ENCODE measurements around the gene ANKRD27.
"Not testable (repeated sequence)": the region's sequence is repeated elsewhere in the genome, so short reads cannot be mapped to it uniquely, and the experiment has no call there.

Gene ANKRD27

GRCh38 chr19:32576790-32577189 lies 98.2 kb downstream of the ANKRD27 start:
- peaks cover 5% of the 10 kb centered on the region for H3K4me1 Mint-ChIP-seq
- no peaks in the 10 kb centered on the region for H3K36me3 Mint-ChIP-seq
- peaks cover 17% of the 10 kb centered on the region for H3K27me3 Mint-ChIP-seq
- ATAC-seq = no peak
- H3K9me3 Mint-ChIP-seq = no peaks in the 10 kb centered on the region
- H3K4me3 Mint-ChIP-seq = no peak overlapping the region
- H3K27ac Mint-ChIP-seq = no peak overlapping the region

GRCh38 chr19:32573492-32573794 lies 101.5 kb downstream of the ANKRD27 start:
- Mint-ChIP-seq H3K4me3 (no peak overlapping the region), H3K36me3 (no peaks in the 10 kb centered on the region), H3K27me3 (peaks cover 29% of the 10 kb centered on the region), H3K27ac (no peak overlapping the region), H3K9me3 (no peaks in the 10 kb centered on the region), H3K4me1 (no peaks in the 10 kb centered on the region)
- ATAC-seq = no peak

GRCh38 chr19:32572700-32573491 lies 102.1 kb downstream of the ANKRD27 start:
- peaks cover 32% of the 10 kb centered on the region for H3K27me3 Mint-ChIP-seq
- not testable (repeated sequence) for H3K4me1 Mint-ChIP-seq, ATAC-seq, H3K4me3 Mint-ChIP-seq, H3K9me3 Mint-ChIP-seq, H3K27ac Mint-ChIP-seq, H3K36me3 Mint-ChIP-seq

GRCh38 chr19:32571471-32572075 lies 103.4 kb downstream of the ANKRD27 start:
- H3K4me3 Mint-ChIP-seq, H3K27ac Mint-ChIP-seq, ATAC-seq, H3K4me1 Mint-ChIP-seq, H3K9me3 Mint-ChIP-seq, H3K36me3 Mint-ChIP-seq: not testable (repeated sequence)
- peaks cover 40% of the 10 kb centered on the region for H3K27me3 Mint-ChIP-seq

- ATAC-seq = no peak
- Mint-ChIP-seq H3K36me3 (no peaks in the 10 kb centered on the region), H3K9me3 (no peaks in the 10 kb centered on the region), H3K27ac (no peak overlapping the region), H3K4me1 (no peaks in the 10 kb centered on the region), H3K27me3 (peaks cover 40% of the 10 kb centered on the region), H3K4me3 (no peak overlapping the region)
Observed at GRCh38 chr19:32570081-32570785, 104.7 kb downstream of the ANKRD27 start.

GRCh38 chr19:32567486-32567885 lies 107.5 kb downstream of the ANKRD27 start:
- Mint-ChIP-seq H3K4me3 (no peak overlapping the region), H3K4me1 (no peaks in the 10 kb centered on the region), H3K36me3 (no peaks in the 10 kb centered on the region), H3K27ac (no peak overlapping the region), H3K9me3 (no peaks in the 10 kb centered on the region), H3K27me3 (peaks cover 25% of the 10 kb centered on the region)
- no peak for ATAC-seq

- H3K4me1 Mint-ChIP-seq = no peaks in the 10 kb centered on the region
- H3K4me3 Mint-ChIP-seq = no peak overlapping the region
- H3K9me3 Mint-ChIP-seq = no peaks in the 10 kb centered on the region
- no peaks in the 10 kb centered on the region for H3K36me3 Mint-ChIP-seq
- ATAC-seq = no peak
- peaks cover 23% of the 10 kb centered on the region for H3K27me3 Mint-ChIP-seq
- H3K27ac Mint-ChIP-seq = no peak overlapping the region
Observed at GRCh38 chr19:32566246-32566830, 108.6 kb downstream of the ANKRD27 start.

GRCh38 chr19:32563761-32564160 lies 111.2 kb downstream of the ANKRD27 start:
- no peak overlapping the region for H3K27ac Mint-ChIP-seq
- no peak overlapping the region for H3K4me3 Mint-ChIP-seq
- no peaks in the 10 kb centered on the region for H3K4me1 Mint-ChIP-seq
- no peak for ATAC-seq
- no peaks in the 10 kb centered on the region for H3K36me3 Mint-ChIP-seq
- H3K27me3 Mint-ChIP-seq = peaks cover 33% of the 10 kb centered on the region
- no peaks in the 10 kb centered on the region for H3K9me3 Mint-ChIP-seq

- no peak for ATAC-seq
- Mint-ChIP-seq H3K36me3 (no peaks in the 10 kb centered on the region), H3K27me3 (peaks cover 24% of the 10 kb centered on the region), H3K27ac (no peak overlapping the region), H3K9me3 (no peaks in the 10 kb centered on the region), H3K4me3 (no peak overlapping the region), H3K4me1 (no peaks in the 10 kb centered on the region)
Observed at GRCh38 chr19:32558607-32559228, 116.3 kb downstream of the ANKRD27 start.

GRCh38 chr19:32555786-32556185 lies 119.2 kb downstream of the ANKRD27 start:
- no peak for ATAC-seq
- Mint-ChIP-seq H3K27me3 (peaks cover 22% of the 10 kb centered on the region), H3K9me3 (no peaks in the 10 kb centered on the region), H3K4me1 (no peaks in the 10 kb centered on the region), H3K27ac (no peak overlapping the region), H3K36me3 (no peaks in the 10 kb centered on the region), H3K4me3 (no peak overlapping the region)

GRCh38 chr19:32550666-32551065 lies 124.3 kb downstream of the ANKRD27 start:
- ATAC-seq = no peak
- no peak overlapping the region for H3K4me3 Mint-ChIP-seq
- no peaks in the 10 kb centered on the region for H3K27me3 Mint-ChIP-seq
- H3K27ac Mint-ChIP-seq = no peak overlapping the region
- no peaks in the 10 kb centered on the region for H3K36me3 Mint-ChIP-seq
- H3K9me3 Mint-ChIP-seq = peaks cover 4% of the 10 kb centered on the region
- H3K4me1 Mint-ChIP-seq = no peaks in the 10 kb centered on the region

All from stimulated activated memory B cell treated with anti-CD40 and anti-IgM and Interleukin-4, amounts not matched to agents 10 μg/mL and 1 μg/mL and 100 μg/mL, for 72 hours (primary cell).